GM19035 (cell line): ENCODE results near the gene SLC43A2.

Experiments used
- ATAC-seq: cut with Tn5 transposase; IDR thresholded peaks from one replicate; pipeline ENCODE4 v1.9.1; 2021; ENCODE audit not compliant: unreplicated experiment

The SLC43A2 gene

DNA sequence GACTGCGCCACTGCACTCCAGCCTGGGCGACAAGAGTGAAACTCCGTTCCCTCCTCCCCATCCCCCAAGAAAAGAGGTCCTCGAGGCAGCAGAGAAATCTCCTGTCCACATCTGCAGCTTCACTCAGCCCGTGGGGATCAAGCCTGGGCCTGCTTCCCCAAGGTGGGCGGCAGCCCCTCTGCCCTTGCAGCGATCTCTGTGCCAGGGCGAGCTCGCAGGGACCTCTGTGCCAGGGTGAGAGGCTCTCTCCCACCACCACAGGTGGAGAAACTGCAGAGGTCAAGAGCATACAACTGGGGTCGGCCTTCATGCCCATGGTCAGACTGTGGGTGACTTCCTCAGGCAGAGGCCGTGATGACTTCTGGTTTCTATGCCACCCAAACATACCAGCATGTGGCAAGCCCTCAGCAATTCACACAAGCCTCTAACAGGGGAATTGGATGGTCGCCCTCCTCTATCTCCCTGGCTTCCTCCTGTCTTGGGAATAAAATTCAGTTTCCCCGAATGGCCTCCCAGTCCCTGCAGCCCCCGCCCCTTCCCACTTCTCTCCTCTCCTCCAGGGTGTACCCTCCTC lies 5.5 kb downstream of the SLC43A2 start:
- ATAC-seq = no peak

- no peak for ATAC-seq
Observed at GRCh38 chr17:1621273-1621954, 7.2 kb downstream of the SLC43A2 start.

DNA sequence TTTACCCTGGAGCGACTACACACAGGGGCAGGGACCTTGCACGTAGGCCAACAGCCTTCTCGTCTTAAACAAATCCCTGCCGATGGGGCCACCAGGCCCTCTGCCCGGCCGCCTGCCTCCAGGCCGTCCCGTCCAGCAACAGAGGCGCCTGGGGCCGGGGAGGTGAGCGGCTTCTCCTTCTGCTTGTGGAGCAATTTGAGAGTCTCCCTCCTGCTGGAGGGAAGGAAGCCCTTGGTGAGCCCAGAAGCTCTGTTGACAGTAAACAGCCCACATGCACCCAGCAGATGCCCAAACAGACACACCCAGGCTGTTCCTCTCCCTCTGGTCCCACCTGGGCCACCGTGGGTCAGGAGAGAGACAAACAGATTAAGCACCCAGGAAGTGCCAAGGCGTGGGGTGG lies 8.1 kb downstream of the SLC43A2 start:
- no peak for ATAC-seq

DNA sequence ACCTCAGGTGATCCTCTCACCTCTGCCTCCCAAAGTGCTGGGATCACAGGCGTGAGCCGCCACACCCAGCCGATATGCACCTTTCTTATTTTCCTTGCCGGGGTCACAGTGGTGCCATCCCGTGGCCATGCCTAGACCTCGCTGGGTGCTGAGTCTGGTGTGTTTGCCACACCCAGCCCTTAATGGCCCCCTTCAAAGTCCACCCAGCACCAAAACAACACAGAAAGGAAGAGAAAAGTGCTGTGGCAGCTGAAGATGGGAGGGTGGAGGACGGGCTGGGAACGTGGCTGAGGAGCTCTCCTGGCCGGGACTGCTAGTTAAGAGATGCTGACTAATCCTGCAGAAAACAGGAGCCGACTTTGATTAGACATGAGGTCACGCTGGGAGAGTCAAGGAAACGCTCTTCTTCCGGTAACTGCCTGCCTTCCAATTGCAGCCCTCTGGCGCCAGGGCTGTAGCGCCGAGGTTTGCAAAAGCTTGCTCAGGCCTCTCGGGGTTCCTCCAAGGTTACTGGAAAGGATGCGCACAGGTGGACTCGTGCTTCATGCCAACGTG lies 10.9 kb downstream of the SLC43A2 start:
- ATAC-seq = no peak

DNA sequence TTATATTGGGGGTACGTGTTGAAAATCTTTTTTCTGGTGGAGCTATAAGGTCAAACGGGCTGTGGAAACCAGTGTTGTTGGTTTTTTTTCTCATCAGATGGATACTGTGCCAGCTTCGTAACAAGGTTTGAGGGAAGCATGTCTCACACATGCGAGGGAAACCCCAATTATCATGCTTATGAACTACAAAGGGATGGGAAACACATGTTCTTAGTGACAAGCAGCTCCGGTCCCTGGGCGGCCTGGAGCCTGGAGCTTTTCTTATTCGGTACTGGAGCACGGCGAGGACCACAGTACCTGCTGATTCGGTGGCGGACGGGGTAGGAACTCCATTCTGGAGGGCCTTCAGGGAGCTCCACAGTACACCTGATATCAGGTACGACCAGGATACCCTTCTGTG lies 12.5 kb downstream of the SLC43A2 start:
- ATAC-seq = no peak

DNA sequence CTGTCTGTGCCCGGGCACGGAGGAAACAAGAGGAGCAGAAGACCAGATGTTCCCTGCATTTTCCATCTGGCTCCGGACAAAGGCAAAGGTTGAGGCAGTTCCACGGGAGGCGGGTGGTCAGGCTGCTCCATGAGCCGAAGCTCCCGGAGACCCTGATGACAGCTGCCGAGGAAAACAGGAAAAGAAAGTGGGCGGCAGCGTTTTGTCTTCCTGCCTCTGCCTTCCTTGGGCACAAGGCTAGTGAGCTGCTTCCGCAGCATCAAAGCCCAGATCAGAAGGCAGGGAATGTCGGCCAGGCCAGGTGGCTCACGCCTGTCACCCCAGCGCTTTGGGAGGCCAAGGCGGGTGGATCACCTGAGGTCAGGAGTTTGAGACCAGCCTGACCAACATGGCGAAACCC lies 16.2 kb downstream of the SLC43A2 start:
- ATAC-seq = no peak

GRCh38 chr17:1611715-1612114 lies 16.9 kb downstream of the SLC43A2 start:
- no peak for ATAC-seq

- no peak for ATAC-seq
Observed at GRCh38 chr17:1608676-1609075, 20.0 kb downstream of the SLC43A2 start.

GRCh38 chr17:1607971-1608320 lies 20.7 kb downstream of the SLC43A2 start:
- no peak for ATAC-seq

DNA sequence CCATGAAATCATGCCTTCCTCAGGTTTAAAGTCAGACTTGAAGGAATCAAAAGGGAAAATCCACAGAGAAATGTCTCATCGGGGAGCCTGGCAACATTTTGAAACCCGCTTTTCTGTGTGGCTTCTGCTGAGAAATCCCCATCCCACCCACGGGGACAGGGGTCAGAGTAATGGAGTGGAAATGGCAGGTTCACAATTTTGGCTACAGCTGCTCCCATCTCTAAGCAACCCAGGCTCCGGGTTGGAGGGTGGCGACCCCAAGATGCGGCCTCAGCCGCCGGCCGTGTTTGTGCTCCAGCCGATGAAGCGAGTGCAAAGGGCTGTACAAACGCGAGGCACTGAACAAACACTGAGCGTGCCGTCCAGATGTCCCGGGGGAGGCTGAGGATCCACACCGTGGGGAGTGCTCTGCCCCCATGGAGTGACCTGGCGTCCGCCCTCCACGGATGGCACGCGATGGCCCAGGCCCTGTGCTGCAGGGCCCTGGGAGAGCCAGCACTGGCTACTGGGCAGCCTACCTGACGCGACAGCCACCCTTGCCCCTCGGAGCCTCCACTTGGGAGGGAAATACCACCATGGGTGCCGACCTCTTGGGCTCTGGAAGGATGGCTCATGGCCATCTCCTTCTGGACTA lies 22.2 kb downstream of the SLC43A2 start:
- no peak for ATAC-seq

DNA sequence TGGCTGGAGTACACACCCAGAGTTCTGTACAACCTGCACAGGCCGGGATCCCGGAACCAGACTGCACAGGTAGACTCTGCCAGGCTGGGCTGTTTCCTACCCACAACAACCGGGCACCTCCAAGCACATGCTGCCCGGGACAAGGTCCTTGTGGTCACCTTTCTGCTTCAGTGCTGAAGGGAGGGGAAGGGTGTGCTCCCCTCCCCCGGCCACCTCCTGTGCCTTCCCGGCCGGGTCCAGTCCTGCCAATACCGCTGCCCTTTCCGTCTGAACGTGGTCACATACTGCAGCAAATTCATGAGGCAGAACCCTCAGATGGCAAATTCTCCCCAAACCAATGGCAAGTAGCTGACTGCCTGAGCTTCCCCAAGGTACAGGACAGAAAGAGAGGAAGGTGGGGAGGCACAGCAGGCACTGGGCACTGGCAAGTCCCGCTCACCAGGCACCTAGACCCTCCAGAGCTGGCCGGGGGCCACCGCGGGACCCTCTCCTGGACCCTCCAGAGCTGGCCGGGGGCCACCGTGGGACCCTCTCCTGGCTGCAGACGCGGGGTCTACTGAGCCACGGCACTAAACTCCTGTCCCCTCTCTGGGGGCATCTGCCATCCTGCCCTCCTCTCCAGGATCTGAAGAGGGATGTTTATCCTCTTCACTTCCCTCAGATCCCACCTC lies 22.8 kb downstream of the SLC43A2 start:
- ATAC-seq = no peak

GRCh38 chr17:1604831-1605528 lies 23.7 kb downstream of the SLC43A2 start:
- no peak for ATAC-seq

DNA sequence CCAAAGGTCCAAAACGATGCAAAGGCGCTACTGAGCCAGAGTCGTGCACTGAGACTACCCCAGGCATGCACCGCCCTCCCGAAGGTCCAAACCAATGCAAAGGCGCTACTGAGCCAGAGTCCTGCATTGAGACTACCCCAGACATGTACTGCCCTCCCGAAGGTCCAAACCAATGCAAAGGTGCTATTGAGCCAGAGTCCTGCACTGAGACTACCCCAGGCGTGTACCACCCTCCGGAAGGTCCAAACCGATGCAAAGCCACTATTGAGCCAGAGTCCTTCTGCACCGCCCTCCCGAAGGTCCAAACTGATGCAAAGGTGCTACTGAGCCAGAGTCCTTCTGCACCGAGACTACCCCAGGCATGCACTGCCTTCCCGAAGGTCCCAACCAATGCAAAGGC lies 27.1 kb downstream of the SLC43A2 start:
- ATAC-seq = no peak

GRCh38 chr17:1598399-1599095 lies 30.1 kb downstream of the SLC43A2 start:
- no peak for ATAC-seq

DNA sequence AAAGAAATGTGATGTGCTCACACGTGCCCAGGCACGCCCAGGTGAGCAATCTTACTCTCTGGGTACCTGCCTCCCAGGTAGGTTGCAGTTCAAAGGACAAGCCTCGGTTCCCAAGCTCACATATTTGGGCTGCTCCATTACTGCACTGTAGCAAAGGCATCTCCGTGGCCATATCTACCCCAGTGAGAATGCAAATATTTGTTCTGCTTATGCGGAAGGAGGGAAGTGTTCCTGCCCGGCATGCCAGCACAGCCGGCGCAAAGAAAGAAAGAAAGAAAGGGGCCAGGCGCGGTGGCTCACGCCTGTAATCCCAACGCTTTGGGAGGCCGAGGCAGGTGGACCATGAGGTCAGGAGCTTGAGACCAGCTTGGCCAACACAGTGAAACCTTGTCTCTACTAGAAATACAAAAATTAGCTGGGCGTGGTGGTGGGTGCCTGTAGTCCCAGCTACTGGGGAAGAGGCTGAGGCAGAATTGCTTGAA lies 30.7 kb downstream of the SLC43A2 start:
- no peak for ATAC-seq

DNA sequence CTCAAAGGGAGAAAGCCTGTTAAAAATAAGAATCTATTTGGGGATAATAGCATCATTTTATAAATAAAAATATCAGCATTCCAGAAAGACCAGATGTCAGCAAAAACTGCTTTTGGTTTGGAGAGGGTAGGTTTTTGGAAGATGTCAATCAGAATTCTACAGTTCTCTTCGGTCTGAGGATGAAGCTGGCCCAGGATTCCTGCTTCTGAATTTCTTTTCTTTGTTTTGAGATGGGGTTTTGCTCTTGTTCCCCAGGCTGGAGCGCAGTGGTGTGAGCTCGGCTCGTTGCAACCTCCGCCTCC lies 35.1 kb downstream of the SLC43A2 start:
- no peak for ATAC-seq

DNA sequence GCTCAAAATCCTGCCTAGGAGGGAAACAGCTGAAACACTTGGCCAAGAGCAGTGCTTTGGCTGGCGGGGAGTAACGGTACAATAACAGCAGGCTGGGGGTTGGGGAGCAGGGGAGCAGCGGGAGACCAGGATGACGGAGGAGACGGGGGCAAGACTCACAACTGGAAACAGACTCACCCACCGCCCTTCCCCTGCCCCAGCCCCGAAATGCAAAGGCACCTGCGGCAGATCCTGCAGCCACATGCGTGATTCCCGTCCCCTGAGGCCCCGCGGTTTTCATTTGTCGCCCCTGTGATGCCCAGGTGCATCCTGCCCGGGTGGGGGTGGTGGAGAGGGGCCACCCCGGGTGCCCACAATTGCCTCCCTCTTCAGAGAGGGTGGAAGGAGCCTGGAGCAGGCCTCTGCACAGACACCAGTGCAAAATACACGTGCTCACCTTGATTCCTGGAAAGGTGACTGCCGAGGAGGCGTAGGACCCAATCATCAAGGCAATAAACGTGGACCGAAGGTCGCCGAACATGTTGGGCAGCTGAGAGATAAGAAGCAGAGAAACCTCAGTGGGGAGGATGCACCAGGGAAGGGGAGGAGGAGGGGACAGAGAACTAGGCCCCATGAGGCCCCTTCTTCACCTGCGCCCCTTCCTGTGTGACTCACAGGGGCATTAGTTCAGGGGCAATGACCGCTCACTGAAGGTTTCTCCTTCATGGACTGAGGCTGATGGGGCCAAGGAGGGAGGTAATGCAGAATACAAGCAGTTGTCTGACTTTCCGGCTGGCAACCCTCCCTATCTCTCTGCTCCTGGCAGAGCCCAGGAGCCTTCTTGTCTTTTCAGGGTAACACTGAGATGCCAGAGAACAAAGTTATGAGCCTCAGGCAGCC lies 35.6 kb downstream of the SLC43A2 start:
- ATAC-seq = peak; percentile 64

- ATAC-seq = no peak
Observed at GRCh38 chr17:1591474-1592090, 37.1 kb downstream of the SLC43A2 start.

GRCh38 chr17:1590747-1591473 lies 37.7 kb downstream of the SLC43A2 start:
- no peak for ATAC-seq
